Measurements from ENCODE around the gene NLGN2.

Gene NLGN2

GRCh38 chr17:7437950-7438614, 30.4 kb downstream of the NLGN2 start:
- no peak for DNase-seq (ENCODE audit: low read depth)

- no peak for DNase-seq (ENCODE audit: low read depth)
These were observed 31.2 kb downstream of the NLGN2 start for GRCh38 chr17:7438656-7439460.

DNA sequence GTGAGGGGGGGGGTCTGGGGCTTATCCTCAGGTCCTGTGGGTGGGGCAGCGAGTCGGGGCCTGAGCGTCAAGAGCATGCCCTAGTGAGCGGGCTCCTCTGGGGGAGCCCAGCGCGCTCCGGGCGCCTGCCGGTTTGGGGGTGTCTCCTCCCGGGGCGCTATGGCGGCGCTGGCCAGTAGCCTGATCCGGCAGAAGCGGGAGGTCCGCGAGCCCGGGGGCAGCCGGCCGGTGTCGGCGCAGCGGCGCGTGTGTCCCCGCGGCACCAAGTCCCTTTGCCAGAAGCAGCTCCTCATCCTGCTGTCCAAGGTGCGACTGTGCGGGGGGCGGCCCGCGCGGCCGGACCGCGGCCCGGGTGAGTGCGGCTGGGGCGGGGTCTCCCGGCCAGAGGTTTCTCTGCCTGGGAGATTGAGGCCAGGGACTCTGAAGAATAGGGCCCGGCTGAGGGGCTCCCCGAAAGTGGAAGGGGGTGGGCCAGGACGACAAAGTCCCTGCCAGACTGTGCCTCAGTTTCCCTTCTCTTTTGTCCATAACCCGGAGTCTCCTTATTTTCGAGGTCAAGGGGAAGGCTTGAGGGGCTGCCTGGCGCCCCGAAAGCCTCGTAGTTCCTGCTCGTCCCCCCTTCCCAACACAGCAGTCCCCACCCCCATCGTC, 31.9 kb downstream of the NLGN2 start, which contains the start of gene FGF11:
Gene FGF11 (plus strand): TSS at position 51 of the 651 bp plus-strand sequence. CDS start 109 bp downstream, at position 160.
- no peak for DNase-seq (ENCODE audit: low read depth)

- DNase-seq (ENCODE audit: low read depth), result no peak
These were observed 32.6 kb downstream of the NLGN2 start for GRCh38 chr17:7440113-7440833.

- no peak for DNase-seq (ENCODE audit: low read depth)
These were observed 33.2 kb downstream of the NLGN2 start for GRCh38 chr17:7440834-7441195.

GRCh38 chr17:7441266-7441665, 33.6 kb downstream of the NLGN2 start:
- no peak for DNase-seq (ENCODE audit: low read depth)

GRCh38 chr17:7442142-7442541, 34.5 kb downstream of the NLGN2 start:
- no peak for DNase-seq (ENCODE audit: low read depth)

DNA sequence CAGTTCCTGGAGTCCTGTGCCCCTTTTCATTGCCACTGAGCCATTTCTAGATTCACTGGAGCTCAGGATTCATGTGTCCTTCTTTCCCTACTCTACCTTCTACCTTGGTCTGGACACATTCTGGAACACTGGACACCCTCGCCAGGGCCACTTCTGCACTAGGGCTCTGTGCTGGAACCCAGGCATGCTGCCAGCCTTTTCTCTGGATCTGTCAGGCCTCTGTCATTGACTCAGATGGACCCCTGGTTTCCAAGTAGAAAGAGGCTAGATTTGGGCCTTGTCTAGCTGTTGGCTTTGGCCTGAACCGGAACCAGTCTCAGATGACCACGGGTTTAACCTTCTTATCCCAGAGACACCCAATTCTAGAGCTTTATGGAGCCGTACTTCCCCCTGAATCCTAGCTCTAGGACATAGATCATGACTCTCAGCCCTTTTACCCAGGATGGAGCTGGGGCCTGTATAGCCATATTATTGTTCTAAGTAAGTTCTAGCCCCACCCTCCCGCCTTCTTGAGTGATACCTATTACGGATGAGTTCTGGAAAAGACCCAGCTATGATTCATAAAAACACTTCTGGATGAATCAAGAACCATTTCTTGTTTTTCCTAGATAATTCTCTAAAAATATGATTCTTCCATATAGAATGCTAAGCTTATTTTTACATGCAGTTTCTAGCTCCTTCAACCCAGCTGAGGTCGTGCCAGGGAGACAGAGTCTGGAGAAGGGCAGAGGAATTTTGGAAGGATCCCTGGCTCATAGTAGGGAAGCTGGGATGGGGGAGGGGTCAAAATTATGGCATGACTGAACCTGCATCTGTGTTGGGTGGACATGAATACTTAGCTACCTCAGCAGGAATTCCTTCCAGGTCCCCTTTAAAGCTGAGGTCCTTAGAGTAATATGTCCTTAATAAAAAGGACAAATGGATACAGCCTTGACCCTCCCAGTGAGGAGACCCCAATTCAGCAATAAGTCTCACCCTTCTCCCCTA, 36.1 kb downstream of the NLGN2 start:
- DNase-seq (ENCODE audit: low read depth), result no peak

GRCh38 chr17:7444682-7445618, 37.3 kb downstream of the NLGN2 start, which contains the start of gene CHRNB1:
Gene CHRNB1 (plus strand): TSS chr17:7445061. CDS start chr17:7445128, 67 bp downstream.
- no peak for DNase-seq (ENCODE audit: low read depth)

- no peak for DNase-seq (ENCODE audit: low read depth)
These were observed 37.9 kb downstream of the NLGN2 start for GRCh38 chr17:7445619-7445968.

GRCh38 chr17:7448461-7448860, 40.8 kb downstream of the NLGN2 start:
- DNase-seq (ENCODE audit: low read depth), result no peak

GRCh38 chr17:7459961-7460545, 52.4 kb downstream of the NLGN2 start:
- DNase-seq (ENCODE audit: low read depth), result no peak

- no peak for DNase-seq (ENCODE audit: low read depth)
These were observed 53.4 kb downstream of the NLGN2 start for GRCh38 chr17:7460850-7461660.

GRCh38 chr17:7462474-7463371, 55.1 kb downstream of the NLGN2 start:
- no peak for DNase-seq (ENCODE audit: low read depth)

DNA sequence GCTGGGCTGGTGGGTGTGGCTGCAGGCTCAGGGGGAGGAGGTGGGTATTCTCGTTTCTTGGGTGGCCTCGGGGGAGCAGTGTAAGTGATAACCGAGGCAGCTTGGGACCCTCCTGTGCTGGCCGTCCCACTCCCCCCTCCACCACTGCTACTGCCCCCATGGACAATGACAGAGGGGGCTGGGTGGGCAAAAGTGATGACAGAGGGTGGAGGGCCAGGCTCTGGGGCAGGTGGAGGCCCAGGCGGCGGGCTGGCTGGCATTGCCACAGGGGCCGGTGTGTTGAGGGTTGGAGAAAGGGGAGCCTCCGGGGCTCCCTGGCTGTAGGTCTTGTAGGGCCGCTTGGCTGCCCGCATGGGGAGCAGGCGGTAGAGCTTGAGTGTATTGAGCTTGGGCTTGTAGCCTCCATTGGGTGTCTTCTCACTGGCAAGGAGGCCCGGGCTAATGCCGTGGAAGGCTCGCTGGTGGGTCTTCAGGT, 55.8 kb downstream of the NLGN2 start:
- no peak for DNase-seq (ENCODE audit: low read depth)

DNA sequence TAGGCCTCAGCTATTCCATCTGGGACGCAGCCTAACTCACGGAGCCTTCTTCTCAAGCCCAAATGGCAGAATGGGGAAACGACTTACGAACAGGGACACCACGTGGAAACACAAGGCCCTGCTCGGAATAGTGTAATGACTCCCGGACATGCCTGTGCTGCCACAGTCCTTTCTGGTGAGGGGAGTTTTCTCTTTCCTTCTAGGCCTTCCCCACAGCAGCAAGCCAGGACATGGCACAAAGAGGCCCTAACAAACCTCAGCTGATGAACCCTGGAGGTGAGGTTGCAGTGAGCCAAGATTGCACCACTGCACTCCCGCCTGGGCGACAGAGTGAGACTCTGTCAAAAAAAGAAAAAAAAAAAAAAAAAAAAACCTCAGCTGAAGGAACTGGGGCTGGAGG, 56.4 kb downstream of the NLGN2 start:
- no peak for DNase-seq (ENCODE audit: low read depth)

DNA sequence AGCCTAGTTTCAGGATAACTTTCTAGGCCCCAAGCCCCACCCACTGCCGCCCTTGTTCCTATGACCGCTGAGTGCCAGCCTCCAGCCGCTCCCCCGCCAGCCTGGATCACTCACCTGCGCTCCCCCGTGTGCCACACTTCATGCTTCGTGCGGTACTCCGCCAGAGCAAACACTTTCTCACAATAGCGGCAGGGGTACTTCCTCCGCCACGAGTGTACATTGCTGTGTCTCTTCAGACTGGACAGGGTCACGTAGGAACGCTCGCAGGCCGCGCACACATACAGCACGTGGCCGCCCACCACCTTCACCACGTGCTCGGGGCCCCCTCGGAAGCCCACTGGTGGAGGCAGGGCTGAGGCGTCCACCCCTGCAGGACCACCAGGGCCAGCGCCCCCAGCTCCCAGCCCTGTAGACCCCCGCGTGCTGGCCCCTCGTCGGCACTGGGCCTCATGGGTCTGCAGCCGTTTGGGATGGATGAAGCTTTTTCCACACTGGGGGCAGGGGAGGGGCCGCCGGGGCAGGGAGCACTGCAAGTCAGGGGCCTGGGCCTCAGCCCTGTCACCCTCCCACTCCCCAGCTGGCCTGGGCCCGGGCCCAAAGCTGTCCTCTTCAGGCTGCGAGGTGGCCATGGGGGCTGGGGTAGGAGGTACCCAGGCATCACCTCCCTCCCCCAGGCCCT, 58.1 kb downstream of the NLGN2 start:
- no peak for DNase-seq (ENCODE audit: low read depth)

All from HS-27A (cell line).